ENCODE measurements around the gene GRWD1.

Gene GRWD1

DNA sequence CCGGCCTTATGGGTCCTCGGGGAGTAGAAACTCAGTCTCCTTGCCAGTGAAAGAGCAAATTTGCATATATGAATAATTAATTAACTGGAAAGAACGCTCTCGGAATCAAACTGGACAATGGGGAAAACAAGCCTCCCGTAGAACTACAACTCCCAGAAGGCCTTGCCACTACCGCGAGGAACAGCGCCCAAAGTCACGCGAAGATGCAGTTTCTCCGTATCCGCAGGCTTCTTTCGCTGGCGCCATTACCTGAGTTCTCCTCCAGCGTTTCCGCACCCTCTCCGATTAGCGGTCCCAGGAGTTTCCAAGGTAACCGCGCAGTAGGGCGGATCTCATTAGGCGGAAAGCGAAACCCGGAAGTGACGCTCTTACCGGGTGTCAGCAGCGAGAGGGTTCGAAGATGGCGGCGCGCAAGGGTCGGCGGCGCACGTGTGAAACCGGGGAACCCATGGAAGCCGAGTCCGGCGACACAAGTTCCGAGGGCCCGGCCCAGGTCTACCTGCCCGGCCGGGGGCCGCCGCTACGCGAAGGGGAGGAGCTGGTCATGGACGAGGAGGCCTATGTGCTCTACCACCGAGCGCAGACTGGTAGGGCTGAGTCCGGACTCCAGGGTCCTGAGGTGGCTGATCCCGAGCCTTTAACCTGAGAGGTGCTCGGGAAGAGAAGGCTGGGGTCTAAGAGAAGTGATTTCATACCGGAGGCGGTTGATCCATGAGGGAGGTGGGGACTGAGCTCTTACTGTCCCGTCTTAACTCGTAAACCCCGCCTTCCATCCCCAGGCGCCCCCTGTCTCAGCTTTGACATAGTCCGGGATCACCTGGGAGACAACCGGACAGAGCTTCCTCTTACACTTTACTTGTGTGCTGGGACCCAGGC, at the start of gene GRWD1:
Gene GRWD1, plus strand, starts transcription at position 378 of the 876 bp plus-strand sequence. Its CDS starts 23 bp downstream, at position 401.
- DNase-seq, result peak; percentile 88 to 96

DNA sequence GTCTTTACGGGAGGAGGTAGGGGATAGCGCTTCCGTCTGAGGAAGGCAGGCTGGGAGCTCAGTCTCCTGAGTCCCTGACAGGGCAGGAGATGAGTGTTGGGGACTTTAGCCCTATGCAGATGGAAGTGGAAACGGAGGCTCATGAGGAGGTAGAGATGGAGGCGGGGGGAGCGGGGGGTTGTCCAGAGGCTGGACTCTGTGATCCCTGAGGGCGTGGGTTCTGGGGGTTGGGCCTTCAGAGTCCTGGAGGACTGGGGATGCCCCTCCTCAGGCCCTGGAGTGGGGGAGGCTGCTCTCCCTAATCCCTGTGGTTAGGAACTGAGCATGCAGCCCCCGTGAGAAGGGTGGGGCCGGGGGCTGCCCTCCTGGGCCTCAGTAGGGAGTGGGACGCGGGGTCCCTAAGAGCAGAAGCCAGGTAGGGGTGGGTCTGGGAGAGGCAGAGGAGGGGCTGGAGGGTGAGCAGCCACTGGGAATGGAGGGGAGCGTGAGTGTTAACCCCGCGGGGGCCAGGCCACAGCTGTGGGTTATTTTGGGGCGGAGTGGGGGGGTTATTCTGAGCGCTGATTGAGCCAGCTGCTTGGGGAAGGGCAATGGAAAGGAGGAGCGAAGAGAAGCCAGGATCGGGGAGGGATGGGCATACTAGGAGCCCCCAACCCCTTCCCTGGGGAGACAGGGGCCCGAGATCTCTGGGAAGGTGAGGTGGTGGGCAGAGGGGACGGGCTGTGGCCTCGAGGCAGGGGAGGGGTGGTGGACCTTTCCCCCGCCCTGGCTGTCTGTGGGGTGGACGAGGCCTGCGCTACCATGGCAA, 49.6 kb upstream of the GRWD1 start:
- DNase-seq, result no peak

DNA sequence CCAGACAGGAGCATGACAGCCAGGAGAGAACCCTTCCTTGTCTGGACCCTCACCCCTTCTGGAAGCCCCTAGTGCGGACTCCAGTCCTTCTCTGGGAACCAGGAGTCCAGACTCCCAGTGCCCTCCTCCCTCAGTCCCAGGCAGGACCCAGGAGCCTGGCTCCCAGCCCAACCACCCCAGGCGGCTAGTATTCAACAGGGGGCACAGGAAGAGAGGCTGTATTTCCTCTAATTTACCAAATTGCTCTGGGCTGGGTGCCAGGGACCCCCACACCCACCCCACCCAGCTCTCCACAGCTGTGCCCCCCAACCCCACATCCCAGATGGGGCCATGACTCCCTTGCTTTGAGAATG, 49.0 kb upstream of the GRWD1 start:
- DNase-seq, result no peak

DNA sequence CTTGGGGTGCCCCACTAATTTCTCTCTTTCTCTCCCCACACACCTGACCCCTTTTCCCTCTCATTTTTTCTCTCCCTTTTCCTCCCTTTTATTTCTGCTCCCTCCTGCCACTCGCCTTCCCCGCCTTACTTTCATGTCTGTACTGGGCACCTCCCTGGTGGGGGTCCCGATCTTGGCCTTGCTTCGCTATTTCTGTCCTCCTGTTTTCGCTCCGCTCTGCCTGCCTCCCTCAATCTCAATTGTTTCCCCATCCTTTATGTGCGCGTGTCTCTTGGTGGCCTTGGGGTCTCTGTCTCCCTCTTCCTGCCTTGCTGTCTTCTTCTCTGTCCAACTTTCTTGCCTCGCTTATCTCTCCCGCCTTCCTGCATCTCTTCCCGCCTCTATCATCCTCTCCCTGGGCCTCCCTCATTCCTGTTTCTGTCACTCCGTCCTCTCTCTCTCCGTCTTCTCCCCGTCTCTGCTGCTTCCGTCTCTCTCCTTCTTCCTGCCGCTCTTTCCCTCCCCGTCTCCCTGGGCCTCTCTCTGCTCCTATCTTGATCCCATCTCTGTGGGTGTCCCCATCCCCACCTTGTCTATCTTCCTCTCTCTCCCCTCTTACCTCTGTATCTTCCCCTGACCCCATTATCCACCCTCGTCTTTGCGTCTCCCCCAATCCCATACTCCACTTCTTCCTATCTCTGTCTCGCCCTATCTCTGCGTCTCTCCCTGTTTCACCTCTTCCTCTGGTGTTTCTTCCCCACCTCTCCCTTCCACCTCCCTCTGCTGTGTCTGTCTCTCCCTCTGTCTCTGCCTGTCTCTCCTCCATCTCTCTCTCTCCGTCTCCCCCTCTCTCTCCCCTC, 48.3 kb upstream of the GRWD1 start:
- no peak for DNase-seq

DNA sequence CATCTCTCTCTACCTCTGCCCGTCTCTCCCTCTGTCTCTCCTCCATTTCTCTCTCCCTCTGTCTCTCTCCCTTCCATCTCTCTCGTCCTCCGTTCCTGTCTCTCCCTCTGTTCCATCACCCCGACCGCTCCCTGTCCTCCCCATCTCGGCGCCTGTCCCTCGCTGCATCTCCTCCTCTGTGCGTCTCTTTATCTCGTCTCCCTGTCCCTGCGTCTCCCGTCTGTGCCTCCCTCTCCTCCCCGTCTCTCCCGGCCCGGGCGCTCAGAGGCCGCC, 47.7 kb upstream of the GRWD1 start:
- no peak for DNase-seq

DNA sequence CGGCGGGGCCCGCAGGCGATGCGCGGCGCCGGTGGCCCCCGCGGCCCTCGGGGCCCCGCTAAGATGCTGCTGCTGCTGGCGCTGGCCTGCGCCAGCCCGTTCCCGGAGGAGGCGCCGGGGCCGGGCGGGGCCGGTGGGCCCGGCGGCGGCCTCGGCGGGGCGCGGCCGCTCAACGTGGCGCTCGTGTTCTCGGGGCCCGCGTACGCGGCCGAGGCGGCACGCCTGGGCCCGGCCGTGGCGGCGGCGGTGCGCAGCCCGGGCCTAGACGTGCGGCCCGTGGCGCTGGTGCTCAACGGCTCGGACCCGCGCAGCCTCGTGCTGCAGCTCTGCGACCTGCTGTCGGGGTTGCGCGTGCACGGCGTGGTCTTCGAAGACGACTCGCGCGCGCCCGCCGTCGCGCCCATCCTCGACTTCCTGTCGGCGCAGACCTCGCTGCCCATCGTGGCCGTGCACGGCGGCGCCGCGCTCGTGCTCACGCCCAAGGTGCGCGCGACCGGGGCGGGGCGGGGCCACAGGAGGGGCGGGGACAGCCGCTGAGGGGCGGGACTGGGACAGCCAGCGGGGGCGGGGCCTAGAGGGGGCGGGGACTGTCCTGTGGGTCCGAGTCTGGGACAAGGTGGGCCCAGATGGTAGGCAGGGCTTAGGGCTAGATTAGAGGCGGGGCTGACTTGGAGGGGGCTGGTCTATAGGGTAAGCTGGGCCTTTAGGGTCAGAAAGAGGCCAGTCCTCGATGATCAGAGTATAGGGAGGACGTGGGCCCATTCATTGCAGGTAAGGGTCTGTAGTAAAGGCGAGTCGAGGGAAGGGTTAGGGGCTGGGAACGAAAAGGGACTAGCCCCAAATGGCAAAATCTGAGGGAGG, 47.2 kb upstream of the GRWD1 start:
- peak; percentile 65 to 90 for DNase-seq

DNA sequence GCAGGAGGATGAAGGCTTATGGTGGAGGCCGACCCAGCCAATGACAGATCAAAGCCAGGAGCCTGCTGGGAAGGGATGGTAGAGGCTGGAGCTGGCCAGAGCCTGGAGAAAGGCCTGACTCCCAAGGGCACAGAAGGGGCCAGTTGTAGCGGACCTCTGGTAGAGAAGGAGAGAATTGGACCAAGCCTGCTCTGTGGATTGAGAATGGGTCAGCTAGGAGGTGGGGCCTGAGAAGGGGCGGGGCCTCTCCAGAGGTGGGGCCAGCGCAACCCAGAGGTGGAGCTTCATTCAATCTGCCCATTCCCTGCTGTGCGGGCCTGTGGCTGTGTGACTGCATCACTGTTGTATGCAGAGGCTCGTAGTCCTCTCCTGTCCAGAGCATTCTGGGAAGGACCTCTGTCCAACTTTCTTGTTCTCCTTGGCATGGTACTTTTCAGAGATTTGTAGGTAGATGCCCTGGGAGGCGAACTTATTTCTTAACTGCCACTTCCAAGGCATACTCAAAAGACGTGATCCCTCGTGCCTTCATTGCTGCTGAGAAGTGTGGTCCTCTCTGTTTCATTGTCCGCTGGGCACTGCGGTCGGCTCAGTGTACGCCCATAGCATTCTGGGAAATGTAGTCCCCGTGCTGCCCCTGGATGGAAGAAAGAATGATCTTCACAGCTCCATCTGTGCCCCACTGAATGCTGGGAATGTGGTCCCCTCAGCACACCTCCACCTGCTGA, 45.6 kb upstream of the GRWD1 start:
- peak; percentile 69 to 84 for DNase-seq

DNA sequence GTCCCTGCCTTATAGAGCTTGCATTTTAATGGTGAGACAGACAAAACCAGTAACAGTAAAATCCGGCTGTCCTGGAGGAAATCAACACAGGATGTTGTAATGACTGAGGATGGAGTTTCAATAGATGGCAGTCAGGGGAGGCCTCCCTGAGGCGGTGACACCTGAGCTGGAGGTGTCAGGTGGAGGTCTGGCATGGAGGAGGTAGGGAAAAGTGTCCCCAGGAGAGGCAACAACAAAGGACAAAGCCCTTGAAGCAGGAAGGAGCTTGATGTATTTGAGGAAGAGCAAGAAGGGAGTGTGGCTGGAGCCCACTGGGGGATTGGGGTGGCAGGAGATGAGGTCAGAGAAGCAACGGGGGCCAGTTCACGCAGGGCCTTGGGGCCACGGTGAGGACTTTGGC, 44.5 kb upstream of the GRWD1 start:
- DNase-seq, result no peak

DNA sequence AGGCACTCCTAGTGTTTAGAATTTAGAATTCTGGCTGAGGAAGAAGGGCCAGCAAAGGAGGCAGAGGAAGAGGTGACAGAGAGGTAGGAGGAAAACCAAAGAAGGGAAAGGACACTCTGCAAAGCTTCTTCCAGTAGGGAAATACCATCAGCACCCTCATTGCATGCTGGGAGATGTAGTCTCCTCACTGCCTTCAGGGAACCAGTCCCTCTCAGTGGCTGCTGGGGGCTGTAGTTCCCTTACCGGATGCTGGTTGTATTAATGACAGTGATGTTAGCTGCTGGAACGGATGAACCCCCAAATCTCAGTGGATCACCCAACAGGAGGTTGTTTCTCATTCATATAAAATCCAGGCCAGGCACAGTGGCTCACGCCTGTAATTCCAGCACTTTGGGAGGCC, 42.2 kb upstream of the GRWD1 start:
- DNase-seq, result no peak

DNA sequence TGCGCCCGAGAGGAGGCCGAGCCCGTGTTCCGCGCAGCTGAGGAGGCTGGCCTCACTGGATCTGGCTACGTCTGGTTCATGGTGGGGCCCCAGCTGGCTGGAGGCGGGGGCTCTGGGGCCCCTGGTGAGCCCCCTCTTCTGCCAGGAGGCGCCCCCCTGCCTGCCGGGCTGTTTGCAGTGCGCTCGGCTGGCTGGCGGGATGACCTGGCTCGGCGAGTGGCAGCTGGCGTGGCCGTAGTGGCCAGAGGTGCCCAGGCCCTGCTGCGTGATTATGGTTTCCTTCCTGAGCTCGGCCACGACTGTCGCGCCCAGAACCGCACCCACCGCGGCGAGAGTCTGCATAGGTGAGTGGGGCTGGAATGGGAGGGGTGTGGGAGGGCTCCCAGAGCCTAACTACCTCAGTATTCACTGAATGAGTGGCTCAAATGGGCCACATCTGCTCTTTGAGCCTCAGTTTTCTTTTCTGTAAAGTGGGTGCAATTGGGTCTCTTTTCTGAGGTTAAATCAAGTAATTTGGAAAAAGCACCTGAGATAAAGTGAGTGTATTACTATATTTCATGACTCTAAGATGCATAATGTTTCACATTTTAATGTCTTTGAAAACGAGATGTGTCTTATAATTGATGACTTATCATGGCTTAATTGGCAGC, 40.6 kb upstream of the GRWD1 start:
- DNase-seq, result no peak

DNA sequence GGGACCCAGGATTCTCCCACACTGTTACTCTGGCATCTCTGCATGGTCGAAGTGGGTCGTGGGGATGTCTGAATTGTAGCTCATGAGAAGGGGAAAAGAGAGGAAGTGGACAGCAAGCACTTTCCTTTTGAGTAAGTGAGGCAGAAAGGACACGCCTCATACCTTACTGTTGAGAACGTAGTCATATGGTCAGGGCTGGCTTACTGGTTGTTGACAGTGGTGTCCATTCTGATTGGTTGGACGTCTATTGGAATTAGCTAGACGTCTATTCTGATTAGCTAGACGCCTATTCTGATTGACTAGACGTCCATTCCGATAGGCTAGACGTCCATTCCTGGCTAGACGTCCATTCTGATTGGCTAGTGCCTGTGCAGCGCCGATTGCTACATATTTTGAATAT, 39.9 kb upstream of the GRWD1 start:
- DNase-seq, result no peak

DNA sequence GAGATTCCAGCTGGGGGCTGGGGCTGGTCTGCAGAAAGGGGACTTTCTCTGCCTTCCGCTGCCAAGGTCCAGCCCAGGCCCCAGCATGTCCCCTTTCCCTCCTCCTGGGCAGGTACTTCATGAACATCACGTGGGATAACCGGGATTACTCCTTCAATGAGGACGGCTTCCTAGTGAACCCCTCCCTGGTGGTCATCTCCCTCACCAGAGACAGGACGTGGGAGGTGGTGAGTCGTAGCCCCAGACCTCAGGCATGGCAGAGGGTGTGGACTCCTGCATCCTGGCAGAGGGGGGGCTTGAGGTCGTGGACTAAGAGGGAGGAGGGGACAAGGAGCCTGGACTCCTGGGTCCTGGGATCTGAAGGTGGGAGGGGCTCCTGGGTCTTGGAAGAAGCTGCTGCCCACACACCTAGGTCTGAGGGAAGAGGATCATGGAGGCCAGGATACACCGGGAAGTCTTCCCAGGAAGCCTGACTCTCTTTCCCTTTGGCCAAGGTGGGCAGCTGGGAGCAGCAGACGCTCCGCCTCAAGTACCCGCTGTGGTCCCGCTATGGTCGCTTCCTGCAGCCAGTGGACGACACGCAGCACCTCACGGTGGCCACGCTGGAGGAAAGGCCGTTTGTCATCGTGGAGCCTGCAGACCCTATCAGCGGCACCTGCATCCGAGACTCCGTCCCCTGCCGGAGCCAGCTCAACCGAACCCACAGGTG, 31.8 kb upstream of the GRWD1 start:
- DNase-seq, result no peak

DNA sequence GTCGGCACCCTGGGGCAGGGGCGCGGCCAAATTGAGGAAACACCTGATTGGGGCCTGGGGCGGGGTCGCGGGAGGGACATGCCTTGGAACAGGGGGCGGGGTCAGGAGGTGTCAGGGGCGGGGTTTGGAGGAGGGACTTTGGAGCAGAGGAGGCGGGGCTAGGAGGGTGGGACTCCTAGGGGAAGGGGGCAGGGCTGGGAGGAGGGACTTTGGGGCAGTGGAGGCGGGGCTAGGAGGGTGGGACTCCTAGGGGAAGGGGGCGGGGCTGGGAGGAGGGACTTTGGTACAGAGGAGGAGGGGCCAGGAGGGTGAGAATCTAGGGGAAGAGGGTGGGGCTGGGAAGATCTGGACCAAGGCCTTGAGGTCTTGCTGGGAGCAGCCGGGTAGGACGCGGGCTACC, 30.4 kb upstream of the GRWD1 start:
- peak in 1 of 2 experiments; percentile 42 for DNase-seq

DNA sequence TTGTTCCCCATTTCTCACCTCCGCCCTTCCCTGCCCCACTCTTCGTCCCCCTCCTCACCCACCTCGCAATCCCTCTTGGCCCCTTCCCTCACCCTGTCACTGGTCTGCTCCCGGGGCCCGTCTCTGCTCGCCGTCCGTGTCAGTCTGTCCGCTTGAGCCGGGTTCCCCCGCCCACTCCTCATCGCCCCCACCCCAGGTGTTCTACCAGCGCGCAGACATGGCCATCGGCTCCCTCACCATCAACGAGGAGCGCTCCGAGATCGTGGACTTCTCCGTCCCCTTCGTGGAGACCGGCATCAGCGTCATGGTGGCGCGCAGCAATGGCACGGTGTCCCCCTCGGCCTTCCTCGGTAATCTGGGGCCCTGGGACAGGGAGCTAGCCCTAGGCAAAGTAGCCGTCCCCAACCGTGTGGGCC, 30.0 kb upstream of the GRWD1 start:
- DNase-seq, result no peak

DNA sequence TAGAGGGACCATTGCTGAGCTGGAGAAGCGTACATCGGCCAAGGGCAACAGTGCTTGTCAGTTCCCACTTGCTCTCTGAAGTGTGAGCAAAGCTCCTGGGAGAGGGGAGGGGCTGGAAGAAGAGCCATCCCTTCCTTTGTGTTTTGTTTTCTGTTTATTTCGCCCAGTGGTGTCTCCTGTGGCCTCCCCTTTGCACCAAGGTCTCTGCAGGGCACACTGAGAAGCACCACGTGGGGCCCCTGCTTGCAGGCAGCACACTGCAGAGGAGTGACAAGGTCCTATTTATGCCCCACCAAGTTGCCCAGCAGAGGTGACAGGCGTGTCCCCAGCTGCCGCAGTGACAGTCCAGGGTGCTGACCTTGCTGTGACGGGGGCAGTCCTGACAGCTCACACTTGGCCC, 28.4 kb upstream of the GRWD1 start:
- no peak for DNase-seq

DNA sequence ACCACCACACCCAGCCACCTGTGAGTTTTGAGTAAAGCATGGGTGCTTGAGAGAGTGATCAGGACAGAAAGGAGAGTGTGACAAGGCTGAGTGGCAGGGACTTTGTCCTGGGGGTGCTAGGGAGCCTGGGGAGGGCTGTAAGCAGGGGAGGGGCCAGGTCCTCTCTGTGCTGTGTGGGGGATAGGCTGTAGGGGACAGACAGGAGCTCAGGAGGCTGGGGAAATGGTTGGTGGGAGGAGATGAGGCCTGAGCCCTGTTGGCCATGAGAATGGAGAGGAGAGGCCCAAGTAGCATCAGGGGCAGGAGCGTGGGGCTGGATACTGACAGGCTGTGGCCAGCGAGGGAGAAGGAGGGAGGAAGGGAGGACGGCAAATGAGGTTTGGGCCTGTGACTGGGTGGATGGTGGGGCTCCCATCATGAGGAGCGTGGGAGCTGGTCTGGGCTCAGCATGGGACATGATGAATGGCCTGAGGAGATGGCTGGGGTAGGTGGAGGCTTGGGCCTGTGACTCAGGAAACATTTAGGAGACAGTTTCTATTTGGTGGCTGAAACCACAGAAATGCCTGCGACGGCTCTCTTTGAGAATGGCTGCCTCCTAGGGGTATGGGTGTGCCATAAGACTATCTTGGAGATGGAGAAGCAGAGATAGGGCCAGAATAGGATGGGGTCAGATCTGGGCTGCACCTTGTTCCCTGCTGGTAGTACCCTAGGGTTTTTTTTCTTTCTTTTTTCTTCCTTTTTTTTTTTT, 27.3 kb upstream of the GRWD1 start:
- DNase-seq, result no peak

DNA sequence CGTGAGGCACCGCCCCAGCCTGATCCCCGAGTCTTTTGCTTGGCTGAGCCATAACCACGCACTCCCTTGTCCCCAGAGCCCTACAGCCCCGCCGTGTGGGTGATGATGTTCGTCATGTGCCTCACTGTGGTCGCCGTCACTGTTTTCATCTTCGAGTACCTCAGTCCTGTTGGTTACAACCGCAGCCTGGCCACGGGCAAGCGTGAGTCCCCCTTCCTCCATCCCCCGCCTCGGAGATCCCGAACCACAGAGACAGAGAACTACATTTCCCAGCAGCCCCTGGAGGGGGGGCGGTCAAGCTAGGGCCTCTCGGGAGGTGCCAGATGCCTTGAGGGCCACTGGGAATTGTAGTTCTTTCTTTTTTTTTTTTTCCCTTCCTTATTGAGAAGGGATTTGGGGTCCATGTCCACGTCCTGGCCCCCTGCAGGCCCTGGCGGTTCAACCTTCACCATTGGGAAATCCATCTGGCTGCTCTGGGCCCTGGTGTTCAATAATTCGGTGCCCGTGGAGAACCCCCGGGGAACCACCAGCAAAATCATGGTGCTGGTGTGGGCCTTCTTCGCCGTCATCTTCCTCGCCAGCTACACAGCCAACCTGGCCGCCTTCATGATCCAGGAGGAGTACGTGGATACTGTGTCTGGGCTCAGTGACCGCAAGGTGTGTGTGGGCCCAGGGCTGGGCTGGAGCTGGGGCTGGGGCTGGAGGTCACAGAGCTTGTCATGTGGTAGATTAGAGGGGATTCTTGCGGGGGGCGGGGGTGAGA, 26.4 kb upstream of the GRWD1 start:
- peak in 1 of 2 experiments; percentile 51 for DNase-seq

DNA sequence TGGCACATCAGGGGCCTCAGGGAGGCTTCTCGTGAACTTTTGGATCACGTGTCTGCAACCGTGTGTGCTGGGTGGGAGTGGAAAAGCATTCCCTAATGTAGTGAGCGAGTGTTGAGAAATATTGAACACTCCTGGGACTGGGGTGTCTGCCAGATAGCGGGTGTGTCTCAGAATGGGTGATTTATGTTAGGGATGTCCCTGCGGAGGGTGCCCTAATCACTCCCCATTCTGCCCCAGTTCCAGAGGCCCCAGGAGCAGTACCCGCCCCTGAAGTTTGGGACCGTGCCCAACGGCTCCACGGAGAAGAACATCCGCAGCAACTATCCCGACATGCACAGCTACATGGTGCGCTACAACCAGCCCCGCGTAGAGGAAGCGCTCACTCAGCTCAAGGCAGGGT, 24.2 kb upstream of the GRWD1 start:
- DNase-seq, result no peak

DNA sequence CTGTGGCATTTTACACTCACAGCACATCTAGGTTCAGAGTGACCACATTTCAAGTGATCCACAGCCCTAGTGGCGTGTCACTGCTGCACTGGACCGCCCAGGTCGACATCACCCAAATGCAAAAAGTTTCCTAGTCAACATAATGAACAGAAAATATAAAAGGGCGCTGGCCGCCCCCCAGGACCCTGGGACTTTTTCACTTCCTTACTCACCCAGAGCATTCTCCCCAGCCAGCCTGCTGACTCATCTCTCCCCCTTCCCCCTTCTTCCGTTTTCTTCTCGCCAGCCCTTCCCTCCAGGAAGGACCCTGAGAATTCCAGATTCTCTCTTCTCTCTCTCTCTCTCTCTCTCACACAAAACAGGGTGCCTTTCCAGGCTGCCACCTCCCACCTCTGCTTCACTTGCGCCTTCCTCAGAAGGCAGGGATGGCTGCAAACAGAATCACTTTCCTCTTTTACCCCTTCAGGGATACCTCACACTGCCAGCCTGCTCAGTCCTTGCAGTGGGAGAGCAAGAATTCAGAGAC, 21.0 kb upstream of the GRWD1 start:
- DNase-seq, result no peak

All from NCI-H187 (cell line).